Keratinocyte (primary cell): ENCODE data around the gene ZNF106. TPM values are rescaled to one million over a fixed set of nuclear protein-coding genes. Genes with fewer than 3 reads are reported as not detected.

ENCODE experiments used
- DNase-seq: peaks from one replicate; pipeline ENCODE4 v3.0.0-alpha.2; 2011; ENCODE audit warnings: low read depth, missing footprints, low spot score
- FAIRE-seq: peaks from 2 replicates; lab custom pipeline; 2011; peaks lifted over from hg19 to GRCh38; lab: Jason Lieb, UNC
- H2AFZ ChIP-seq: 2 replicates; pipeline ENCODE4 v1.6.0; 2012; ENCODE audit warnings: low read length, control low read depth, inconsistent platforms; ENCODE audit not compliant: control insufficient read depth
- H3K27ac ChIP-seq: 2 replicates; pipeline ENCODE4 v1.5.1; 2011; ENCODE audit warnings: low read length; ENCODE audit not compliant: control insufficient read depth, insufficient read depth
- H3K27me3 ChIP-seq: 3 replicates; pipeline ENCODE4 v1.6.0; 2011; ENCODE audit warnings: low read length; ENCODE audit not compliant: control insufficient read depth, insufficient read depth; ENCODE audit errors: extremely low read depth
- H3K36me3 ChIP-seq, 2 experiments: 2 replicates in 1 of 2; 3 replicates in 1 of 2; pipeline ENCODE4 v1.5.1; 2011; ENCODE audit warnings: low read length in 2 of 2, mild to moderate bottlenecking in 1 of 2; ENCODE audit not compliant: control insufficient read depth in 2 of 2, insufficient read depth in 2 of 2; ENCODE audit errors: extremely low read depth in 1 of 2
- H3K4me1 ChIP-seq: 3 replicates; pipeline ENCODE4 v1.5.1; 2011; ENCODE audit warnings: low read length; ENCODE audit not compliant: control insufficient read depth, insufficient read depth; ENCODE audit errors: extremely low read depth
- H3K4me2 ChIP-seq: 3 replicates; pipeline ENCODE4 v1.6.0; 2011; ENCODE audit warnings: low read depth, low read length; ENCODE audit not compliant: control insufficient read depth, insufficient read depth; ENCODE audit errors: extremely low read depth
- H3K4me3 ChIP-seq, 3 experiments: fragments of 200-600 bp in 1 of 3; sonication (generic) in 1 of 3; 2 replicates in 2 of 3; 3 replicates in 1 of 3; pipeline ENCODE4 v1.5.1; 2011 to 2016; ENCODE audit warnings: low read length in 3 of 3, mild to moderate bottlenecking in 3 of 3, control low read depth in 2 of 3, inconsistent platforms in 1 of 3, low read depth in 1 of 3, mixed read lengths in 1 of 3, mixed run types in 1 of 3, moderate library complexity in 1 of 3; ENCODE audit not compliant: control insufficient read depth in 2 of 3, insufficient read depth in 2 of 3; ENCODE audit errors: extremely low read depth in 1 of 3
- H3K79me2 ChIP-seq: 2 replicates; pipeline ENCODE4 v1.6.0; 2012; ENCODE audit warnings: low read length; ENCODE audit not compliant: control insufficient read depth, insufficient read depth
- H3K9ac ChIP-seq: 3 replicates; pipeline ENCODE4 v1.6.0; 2011; ENCODE audit warnings: low read length; ENCODE audit not compliant: control insufficient read depth, insufficient read depth; ENCODE audit errors: extremely low read depth
- H3K9me1 ChIP-seq: 3 replicates; pipeline ENCODE4 v1.6.0; 2011; ENCODE audit warnings: low read length; ENCODE audit not compliant: control insufficient read depth, insufficient read depth; ENCODE audit errors: extremely low read depth
- H3K9me3 ChIP-seq: 2 replicates; pipeline ENCODE4 v1.5.1; 2012; ENCODE audit warnings: low read depth, low read length; ENCODE audit not compliant: control insufficient read depth
- H4K20me1 ChIP-seq: 3 replicates; pipeline ENCODE4 v1.6.0; 2011; ENCODE audit warnings: low read length; ENCODE audit not compliant: control insufficient read depth, insufficient read depth; ENCODE audit errors: extremely low read depth
- EZH2 ChIP-seq: IDR thresholded peaks from one replicate; pipeline ENCODE4 v1.6.1; 2012; ENCODE audit warnings: inconsistent platforms, mild to moderate bottlenecking, low read length, moderate library complexity
- dilution Hi-C: fragments of 300-500 bp; cut with MboI; formaldehyde crosslinking; loops from one replicate; pipeline ENCODE4 v1.7.0; 2020; ENCODE audit warnings: low sequenced_read_pairs; ENCODE audit not compliant: extremely low pct_ligation_motif_present
- polyA plus RNA-seq, 5 experiments: library from polyadenylated mRNA; depleted of rRNA in 3 of 5; stranded (reverse) in 3 of 5; stranded (forward) in 1 of 5; unstranded in 1 of 5; fragments of >200 nt; gene quantifications; 1 replicate in 1 of 5; 2 replicates in 3 of 5; 3 replicates in 1 of 5; pipeline versions ENCODE4 v1.2.1 to v1.2.3, GENCODE V29; 2011 to 2012; ENCODE audit warnings: missing spikeins in 2 of 5, low read depth in 1 of 5, low replicate concordance in 1 of 5
- TF ChIP-seq, protein P1 (sequence below), 3 experiments: IDR thresholded peaks in 1 of 3; conservative IDR thresholded peaks in 1 of 3; optimal IDR thresholded peaks in 1 of 3; 2 replicates in 2 of 3; 3 replicates in 1 of 3; pipeline versions ENCODE3 to v1.5.1; 2011; ENCODE audit warnings: low read length in 3 of 3, mild to moderate bottlenecking in 3 of 3, moderate library complexity in 2 of 3, control low read depth in 1 of 3, inconsistent platforms in 1 of 3; ENCODE audit not compliant: insufficient read depth in 2 of 3; ENCODE audit errors: extremely low read depth in 1 of 3

Gene ZNF106
- polyA plus RNA-seq, 1 donor (not counting 4 experiments of a cell fraction or from before 2014, with no cell fraction given) = 24.6 TPM

DNA sequence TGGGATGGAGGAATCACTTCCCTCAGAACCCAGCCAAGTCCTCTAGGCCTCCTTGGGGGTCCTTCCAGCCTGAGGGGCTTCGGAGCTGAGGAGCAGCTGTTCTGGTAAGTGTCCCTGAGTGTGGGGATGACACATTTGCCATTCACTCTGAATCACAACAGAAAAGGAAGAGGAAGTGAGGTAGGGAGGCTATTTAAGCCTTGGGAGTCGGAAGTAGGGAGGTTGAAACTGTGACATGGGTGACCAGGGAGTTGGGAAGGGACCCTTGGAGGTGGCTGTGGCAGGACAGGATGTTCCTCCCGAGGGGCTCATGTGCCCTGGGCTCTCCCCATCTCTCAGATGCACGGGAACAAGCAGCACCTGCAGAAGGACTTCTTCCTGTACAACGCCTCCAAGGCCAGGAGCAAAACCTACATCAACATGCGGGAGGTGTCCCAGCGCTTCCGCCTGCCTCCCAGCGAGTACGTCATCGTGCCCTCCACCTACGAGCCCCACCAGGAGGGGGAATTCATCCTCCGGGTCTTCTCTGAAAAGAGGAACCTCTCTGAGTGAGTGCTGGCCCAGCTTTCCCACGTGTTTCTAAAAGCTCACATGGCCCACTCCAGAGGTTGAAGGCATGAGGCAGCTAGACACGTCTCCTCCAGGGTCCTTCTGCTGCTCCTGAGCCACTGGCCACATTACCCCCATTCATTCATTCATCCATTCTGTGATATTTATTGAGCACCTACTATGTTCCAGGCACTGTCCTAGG, 88.3 kb downstream of the ZNF106 start:
- Histone ChIP-seq H3K4me2 (no peak overlapping the region), H3K36me3 (peaks cover 0 to 27% of the 10 kb centered on the region in 2 experiments), H3K9me3 (no peaks in the 10 kb centered on the region), H2AFZ (no peak overlapping the region), H3K9ac (no peak overlapping the region), H3K4me3 (no peak overlapping the region), H3K79me2 (no peaks in the 10 kb centered on the region), H4K20me1 (no peaks in the 10 kb centered on the region), H3K27me3 (no peaks in the 10 kb centered on the region), H3K9me1 (no peaks in the 10 kb centered on the region), H3K4me1 (peaks cover 10% of the 10 kb centered on the region), H3K27ac (no peak overlapping the region)
- dilution Hi-C loops = no loop called here
- FAIRE-seq (no peak), DNase-seq (no peak)
- TF ChIP-seq EZH2 = no peak
- TF ChIP-seq, protein P1, sequence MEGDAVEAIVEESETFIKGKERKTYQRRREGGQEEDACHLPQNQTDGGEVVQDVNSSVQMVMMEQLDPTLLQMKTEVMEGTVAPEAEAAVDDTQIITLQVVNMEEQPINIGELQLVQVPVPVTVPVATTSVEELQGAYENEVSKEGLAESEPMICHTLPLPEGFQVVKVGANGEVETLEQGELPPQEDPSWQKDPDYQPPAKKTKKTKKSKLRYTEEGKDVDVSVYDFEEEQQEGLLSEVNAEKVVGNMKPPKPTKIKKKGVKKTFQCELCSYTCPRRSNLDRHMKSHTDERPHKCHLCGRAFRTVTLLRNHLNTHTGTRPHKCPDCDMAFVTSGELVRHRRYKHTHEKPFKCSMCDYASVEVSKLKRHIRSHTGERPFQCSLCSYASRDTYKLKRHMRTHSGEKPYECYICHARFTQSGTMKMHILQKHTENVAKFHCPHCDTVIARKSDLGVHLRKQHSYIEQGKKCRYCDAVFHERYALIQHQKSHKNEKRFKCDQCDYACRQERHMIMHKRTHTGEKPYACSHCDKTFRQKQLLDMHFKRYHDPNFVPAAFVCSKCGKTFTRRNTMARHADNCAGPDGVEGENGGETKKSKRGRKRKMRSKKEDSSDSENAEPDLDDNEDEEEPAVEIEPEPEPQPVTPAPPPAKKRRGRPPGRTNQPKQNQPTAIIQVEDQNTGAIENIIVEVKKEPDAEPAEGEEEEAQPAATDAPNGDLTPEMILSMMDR (optimal IDR thresholded peaks at IDR 0.05 in 1 of 3, IDR thresholded peaks at IDR 0.05 in 1 of 3, conservative IDR thresholded peaks at IDR 0.05 in 1 of 3; ENCODE audit: extremely low read depth in 1 of 3, insufficient read depth in 2 of 3, low read length in 3 of 3) = no peak

DNA sequence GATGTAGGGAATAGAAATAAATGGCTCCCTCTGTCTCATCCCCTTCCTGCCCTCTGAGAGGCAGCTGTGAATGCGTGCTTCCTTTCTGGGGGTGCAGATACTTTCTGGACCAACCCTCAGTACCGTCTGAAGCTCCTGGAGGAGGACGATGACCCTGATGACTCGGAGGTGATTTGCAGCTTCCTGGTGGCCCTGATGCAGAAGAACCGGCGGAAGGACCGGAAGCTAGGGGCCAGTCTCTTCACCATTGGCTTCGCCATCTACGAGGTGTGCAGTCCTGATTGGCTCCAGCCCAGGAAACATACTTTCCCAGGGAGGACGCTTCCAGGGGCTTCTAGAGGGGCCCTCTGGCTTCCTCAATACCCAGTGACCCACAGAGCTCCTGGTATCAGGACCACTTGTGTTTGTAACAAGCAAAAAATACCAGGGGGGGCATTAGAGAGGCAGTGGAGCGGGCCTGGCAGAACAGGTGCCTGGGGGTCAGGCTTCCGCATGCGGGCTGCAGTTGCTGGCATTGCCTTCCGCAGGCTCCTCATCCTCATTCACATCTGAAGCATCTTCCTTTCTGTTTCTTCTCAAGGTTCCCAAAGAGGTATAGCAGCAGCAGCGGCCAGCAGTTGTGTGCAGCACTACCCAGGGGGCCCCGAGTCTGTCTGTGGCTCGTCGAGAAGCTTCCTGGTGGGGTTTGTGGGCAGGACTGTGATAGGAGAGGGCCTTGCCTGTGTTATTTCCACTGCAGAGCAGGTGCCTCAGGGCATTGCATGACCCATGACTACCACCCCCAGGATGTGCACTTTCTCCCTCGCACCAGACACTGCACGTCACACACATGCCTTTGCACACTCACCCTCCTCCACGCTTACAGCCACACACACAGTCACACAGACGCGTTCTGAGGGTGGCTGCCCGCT, 89.1 kb downstream of the ZNF106 start:
- Histone ChIP-seq H3K27ac (no peak overlapping the region), H4K20me1 (no peaks in the 10 kb centered on the region), H2AFZ (no peak overlapping the region), H3K27me3 (no peaks in the 10 kb centered on the region), H3K9me1 (no peaks in the 10 kb centered on the region), H3K4me2 (no peak overlapping the region), H3K9ac (no peak overlapping the region), H3K9me3 (no peaks in the 10 kb centered on the region), H3K36me3 (peaks cover 0 to 28% of the 10 kb centered on the region in 2 experiments), H3K79me2 (no peaks in the 10 kb centered on the region), H3K4me1 (peaks cover 10% of the 10 kb centered on the region), H3K4me3 (no peak overlapping the region)
- no peak for DNase-seq
- dilution Hi-C loops = no loop called here
- TF ChIP-seq, protein P1 (optimal IDR thresholded peaks at IDR 0.05 in 1 of 3, IDR thresholded peaks at IDR 0.05 in 1 of 3, conservative IDR thresholded peaks at IDR 0.05 in 1 of 3; ENCODE audit: extremely low read depth in 1 of 3, insufficient read depth in 2 of 3, low read length in 3 of 3) = no peak
- TF ChIP-seq EZH2 = no peak
- FAIRE-seq = no peak
